HCT116 (cell line): ENCODE data around the gene ADGRE3. TPM values are rescaled to one million over a fixed set of nuclear protein-coding genes. Genes with fewer than 3 reads are reported as not detected.

Experiments used
- ATAC-seq: fragments of 200-7000 bp; cut with Tn5 transposase; 2 replicates; pipeline ENCODE4 v1.9.1; 2020; ENCODE audit warnings: mild to moderate bottlenecking, moderate library complexity
- BruUV-seq: library from RNA; stranded (reverse); fragments of 400-500 nt; replicated peaks from 2 replicates; lab custom pipeline; 2021; lab: Mats Ljungman, UMichigan
- CTCF ChIA-PET: fragments of 300-600 bp; sonication (Branson Sonifier 250); formaldehyde crosslinking; loops from one replicate; lab custom pipeline; 2021; ENCODE audit warnings: antibody characterized with exemption; lab: Charles Lee
- POLR2A ChIA-PET: fragments of 300-600, 350-600 bp; sonication (Branson Sonifier 250); formaldehyde crosslinking; loops from one replicate; lab custom pipeline; 2021; ENCODE audit warnings: antibody characterized with exemption; lab: Charles Lee
- RAD21 ChIA-PET, 2 experiments: fragments of 300-600 bp; sonication (Branson Sonifier 250); formaldehyde crosslinking; loops; one replicate each; lab custom pipeline; 2023; ENCODE audit warnings: low total read pairs in 2 of 2; ENCODE audit not compliant: uncharacterized antibody in 2 of 2, unreplicated experiment in 2 of 2, low non-redundant PET in 1 of 2; lab: Charles Lee
- DNase-seq: peaks from one replicate; pipeline ENCODE4 v3.0.0-alpha.2; 2010; ENCODE audit warnings: low read depth, low spot score
- H2AFZ ChIP-seq: fragments of 200-600 bp; shearing (Covaris generic), sonication (generic); 2 replicates; pipeline ENCODE4 v1.6.1; 2017; ENCODE audit warnings: low read depth, mixed run types, mixed read lengths, antibody characterized with exemption, low read length; ENCODE audit not compliant: poor library complexity, severe bottlenecking
- H3K27ac ChIP-seq: 2 replicates; pipeline ENCODE4 v1.5.1; 2012; ENCODE audit warnings: low read depth, low read length
- H3K27me3 ChIP-seq: fragments of 200-600 bp; sonication (generic); 2 replicates; pipeline ENCODE4 v1.6.1; 2016; ENCODE audit warnings: mixed run types, low read length, mixed read lengths; ENCODE audit not compliant: insufficient read depth
- H3K36me3 ChIP-seq, 2 experiments: fragments of 200-500 bp in 1 of 2; fragments of 200-600 bp in 1 of 2; sonication (Bioruptor generic) in 1 of 2; sonication (generic) in 1 of 2; 2 replicates each; pipeline versions ENCODE4 v1.5.1 to v1.6.1; 2014 to 2016; ENCODE audit warnings: low read length in 2 of 2, inconsistent platforms in 1 of 2, mixed read lengths in 1 of 2, mixed run types in 1 of 2; ENCODE audit not compliant: insufficient read depth in 2 of 2, control insufficient read depth in 1 of 2
- H3K4me1 ChIP-seq, 2 experiments: fragments of 200-600 bp in 1 of 2; sonication (generic) in 1 of 2; 2 replicates each; pipeline versions ENCODE4 v1.5.1 to v1.6.1; 2012 to 2017; ENCODE audit warnings: low read length in 2 of 2, inconsistent platforms in 1 of 2, mild to moderate bottlenecking in 1 of 2, mixed read lengths in 1 of 2, mixed run types in 1 of 2, moderate library complexity in 1 of 2; ENCODE audit not compliant: insufficient read depth in 2 of 2, control insufficient read depth in 1 of 2
- H3K4me2 ChIP-seq: fragments of 200-600 bp; sonication (generic); 2 replicates; pipeline ENCODE4 v1.6.1; 2017; ENCODE audit warnings: mixed run types, low read length, mixed read lengths
- H3K4me3 ChIP-seq, 2 experiments: fragments of 200-600 bp in 1 of 2; sonication (generic) in 1 of 2; replicated peaks in 1 of 2; 2 replicates each; pipeline ENCODE4 v1.5.1; 2011 to 2016; ENCODE audit warnings: low read length in 2 of 2, control low read depth in 1 of 2, low read depth in 1 of 2, mild to moderate bottlenecking in 1 of 2, mixed read lengths in 1 of 2, mixed run types in 1 of 2
- H3K79me2 ChIP-seq: fragments of 200-600 bp; sonication (generic); 2 replicates; pipeline ENCODE4 v1.6.1; 2017; ENCODE audit warnings: mild to moderate bottlenecking, mixed run types, low read length, moderate library complexity, mixed read lengths; ENCODE audit not compliant: insufficient read depth
- H3K9ac ChIP-seq: fragments of 200-600 bp; sonication (generic); 2 replicates; pipeline ENCODE4 v1.6.1; 2016; ENCODE audit warnings: low read length, mixed read lengths
- H3K9me2 ChIP-seq: fragments of 200-600 bp; sonication (generic), shearing (Covaris generic); 2 replicates; pipeline ENCODE4 v1.6.1; 2017; ENCODE audit warnings: mixed run types, mild to moderate bottlenecking, moderate library complexity; ENCODE audit not compliant: insufficient read depth
- H3K9me3 ChIP-seq, 2 experiments: fragments of 200-500 bp in 1 of 2; fragments of 200-600 bp in 1 of 2; sonication (Bioruptor generic) in 1 of 2; sonication (generic) in 1 of 2; 2 replicates each; pipeline ENCODE4 v1.6.1; 2014 to 2017; ENCODE audit warnings: low read length in 2 of 2, mixed read lengths in 2 of 2, inconsistent platforms in 1 of 2, low read depth in 1 of 2, mild to moderate bottlenecking in 1 of 2, mixed run types in 1 of 2, moderate library complexity in 1 of 2; ENCODE audit not compliant: control insufficient read depth in 1 of 2, insufficient read depth in 1 of 2
- H4K20me1 ChIP-seq: fragments of 200-600 bp; sonication (generic), shearing (Covaris generic); 2 replicates; pipeline ENCODE4 v1.6.1; 2017; ENCODE audit warnings: mixed run types, mild to moderate bottlenecking, moderate library complexity; ENCODE audit not compliant: insufficient read depth
- ATF3 ChIP-seq: IDR thresholded peaks from 2 replicates; pipeline ENCODE4 v1.6.1; 2012
- CBX3 ChIP-seq: IDR thresholded peaks from 2 replicates; pipeline ENCODE4 v1.6.1; 2012; ENCODE audit warnings: low read depth
- CTCF ChIP-seq, 3 experiments: fragments of 200-600 bp in 1 of 3; sonication (generic) in 1 of 3; IDR thresholded peaks in 2 of 3; conservative IDR thresholded peaks in 1 of 3; 2 replicates each; pipeline ENCODE4 v1.5.1; 2012 to 2017; ENCODE audit warnings: low read depth in 2 of 3, low read length in 2 of 3, antibody characterized with exemption in 1 of 3, borderline replicate concordance in 1 of 3, control low read depth in 1 of 3, mild to moderate bottlenecking in 1 of 3, mixed read lengths in 1 of 3, mixed run types in 1 of 3, moderate library complexity in 1 of 3; ENCODE audit not compliant: insufficient read depth in 1 of 3
- EZH2 ChIP-seq: fragments of 200-600 bp; sonication (generic); IDR thresholded peaks from 2 replicates; pipeline ENCODE4 v1.6.1; 2017; ENCODE audit warnings: antibody characterized with exemption, mixed run types
- EZH2phosphoT487 ChIP-seq: fragments of 200-600 bp; IDR thresholded peaks from 2 replicates; pipeline ENCODE4 v1.6.1; 2018; ENCODE audit warnings: antibody characterized with exemption, borderline replicate concordance
- FOSL1 ChIP-seq: IDR thresholded peaks from 2 replicates; pipeline ENCODE4 v1.6.1; 2012; ENCODE audit warnings: low read depth
- JUND ChIP-seq: IDR thresholded peaks from 2 replicates; pipeline ENCODE4 v1.6.1; 2012
- MAX ChIP-seq: IDR thresholded peaks from 2 replicates; pipeline ENCODE4 v1.6.1; 2012
- RAD21 ChIP-seq: IDR thresholded peaks from 2 replicates; pipeline ENCODE4 v1.6.1; 2012; ENCODE audit warnings: low read depth, mild to moderate bottlenecking
- TCF7L2 ChIP-seq: IDR thresholded peaks from 2 replicates; pipeline ENCODE4 v1.7.0; 2011; ENCODE audit warnings: borderline replicate concordance, inconsistent platforms; ENCODE audit not compliant: insufficient read depth, insufficient read length; ENCODE audit errors: extremely low read depth
- ZBTB33 ChIP-seq: IDR thresholded peaks from 2 replicates; pipeline ENCODE4 v1.6.1; 2011; ENCODE audit warnings: mild to moderate bottlenecking, low read length, moderate library complexity; ENCODE audit not compliant: insufficient replicate concordance; ENCODE audit errors: extremely low read depth
- ZNF274 ChIP-seq: fragments of 200-500 bp; sonication (Bioruptor generic); IDR thresholded peaks from 2 replicates; pipeline ENCODE4 v1.6.1; 2014; ENCODE audit warnings: mild to moderate bottlenecking, low read depth, low read length, inconsistent platforms
- intact Hi-C: fragments of 100-400 bp; cut with micrococcal nuclease; formaldehyde crosslinking; loops from 2 replicates; pipeline ENCODE4 v1.10.0; 2022
- total RNA-seq: library from RNA; stranded (reverse); gene quantifications from one replicate; pipeline ENCODE4 v1.2.1, GENCODE V29; 2021; ENCODE audit not compliant: unreplicated experiment

ADGRE3 gene
- total RNA-seq, 1 experiment from 2014 or later: not detected

- Histone ChIP-seq H3K4me3 (no peak overlapping the region), H2AFZ (no peak overlapping the region), H3K4me2 (no peak overlapping the region), H4K20me1 (no peaks in the 10 kb centered on the region), H3K9ac (no peak overlapping the region), H3K36me3 (no peaks in the 10 kb centered on the region), H3K9me2 (no peaks in the 10 kb centered on the region), H3K4me1 (no peaks in the 10 kb centered on the region), H3K9me3 (no peaks in the 10 kb centered on the region), H3K79me2 (no peaks in the 10 kb centered on the region)
- ChIA-PET CTCF (no interaction called here), POLR2A (no interaction called here), RAD21 (no interaction called here)
- DNase-seq: no peak
- intact Hi-C loops: no loop called here
- no peak for ATAC-seq
- no TSS peak for BruUV-seq
- no peak for TF ChIP-seq EZH2phosphoT487
- TF ChIP-seq MAX: no peak
- TF ChIP-seq RAD21: no peak
- TF ChIP-seq ATF3: no peak
- TF ChIP-seq CBX3: no peak
- TF ChIP-seq EZH2: no peak
- no peak for TF ChIP-seq JUND
- TF ChIP-seq CTCF (IDR thresholded peaks at IDR 0.05 in 2 of 3, conservative IDR thresholded peaks at IDR 0.05 in 1 of 3; ENCODE audit: borderline replicate concordance in 1 of 3, insufficient read depth in 1 of 3, low read depth in 2 of 3, low read length in 2 of 3): no peak
- no peak for TF ChIP-seq ZNF274
- TF ChIP-seq ZBTB33: no peak
- no peak for TF ChIP-seq FOSL1
- no peak for TF ChIP-seq TCF7L2
- TF ChIP-seq, all 23 proteins: peak for 0
- Histone ChIP-seq H3K27ac (no peak overlapping the region), H3K27me3 (peaks cover 4% of the 10 kb centered on the region; the same call in 1 of the 2 replicates)
These were observed 19.7 kb downstream of the ADGRE3 start for GRCh38 chr19:14654786-14655560.
